K562 (cell line): ENCODE results near the gene AGMO. TPM values are rescaled to one million over a fixed set of nuclear protein-coding genes. Genes with fewer than 3 reads are reported as not detected.

Experiments
- ATAC-seq: fragments of 200-7000 bp; cut with Tn5 transposase; 3 replicates; pipeline ENCODE4 v1.9.1; 2020; ENCODE audit warnings: moderate library complexity
- BruUV-seq: library from RNA; stranded (reverse); fragments of 400-500 nt; replicated peaks from 2 replicates; lab custom pipeline; 2021; lab: Mats Ljungman, UMichigan
- CTCF ChIA-PET: fragments of 300-600 bp; formaldehyde crosslinking; extraction: SDS; loops from one replicate; lab custom pipeline; 2021; ENCODE audit warnings: low intra/inter-chr PET ratio; lab: Yijun Ruan, JAX
- POLR2A ChIA-PET: fragments of 300-600, 350-650 bp; sonication (Branson Sonifier 250); formaldehyde crosslinking; extraction: SDS; loops from one replicate; lab custom pipeline; 2021; ENCODE audit warnings: antibody characterized with exemption, inconsistent platforms; lab: Yijun Ruan, JAX
- DNase-seq, 4 experiments: peaks; one replicate each; pipeline versions ENCODE4 v3.0.0 to v3.0.0-alpha.2; 2011 to 2018; ENCODE audit warnings: low spot score in 3 of 4, mixed read lengths in 3 of 4; ENCODE audit errors: extremely low read depth in 1 of 4
- FAIRE-seq: peaks from 2 replicates; lab custom pipeline; 2011; peaks lifted over from hg19 to GRCh38; lab: Jason Lieb, UNC
- H2AFZ ChIP-seq: 2 replicates; pipeline ENCODE4 v1.6.0; 2011; ENCODE audit warnings: low read depth, low read length, control low read depth, inconsistent platforms
- H3K27ac ChIP-seq: fragments of 200-600 bp; 3 replicates; pipeline ENCODE4 v1.8.0; 2011; ENCODE audit warnings: low read depth, mild to moderate bottlenecking, control low read depth, inconsistent platforms, low read length, moderate library complexity, mixed read lengths; ENCODE audit errors: extremely low read depth
- H3K27me3 ChIP-seq, 2 experiments: fragments of 300-600 bp in 1 of 2; 2 replicates in 1 of 2; 3 replicates in 1 of 2; pipeline versions ENCODE4 v1.6.0 to v1.8.0; 2011; ENCODE audit warnings: inconsistent platforms in 2 of 2, low read length in 2 of 2, mild to moderate bottlenecking in 1 of 2, mixed read lengths in 1 of 2, moderate library complexity in 1 of 2; ENCODE audit not compliant: control insufficient read depth in 2 of 2, insufficient read depth in 2 of 2
- H3K36me3 ChIP-seq: fragments of 300-600 bp; 3 replicates; pipeline ENCODE4 v1.8.0; 2011; ENCODE audit warnings: mild to moderate bottlenecking, low read length, inconsistent platforms; ENCODE audit not compliant: control insufficient read depth, insufficient read depth
- H3K4me1 ChIP-seq, 2 experiments: fragments of 200-600 bp in 1 of 2; replicated peaks in 1 of 2; 2 replicates in 1 of 2; 3 replicates in 1 of 2; pipeline versions ENCODE4 v1.5.1 to v1.8.0; 2011; ENCODE audit warnings: inconsistent platforms in 2 of 2, low read length in 2 of 2, mild to moderate bottlenecking in 1 of 2, mixed read lengths in 1 of 2, moderate library complexity in 1 of 2; ENCODE audit not compliant: control insufficient read depth in 2 of 2, insufficient read depth in 2 of 2
- H3K4me2 ChIP-seq: 2 replicates; pipeline ENCODE4 v1.6.1; 2011; ENCODE audit warnings: low read length, control low read depth, inconsistent platforms, mixed read lengths; ENCODE audit not compliant: insufficient read depth
- H3K4me3 ChIP-seq: fragments of 200-600 bp; sonication (generic), shearing (Covaris generic); 2 replicates; pipeline ENCODE4 v1.5.1; 2016; ENCODE audit warnings: control low read depth, inconsistent platforms
- H3K79me2 ChIP-seq: fragments of 200-600 bp; 3 replicates; pipeline ENCODE4 v1.8.0; 2011; ENCODE audit warnings: low read length, inconsistent platforms; ENCODE audit not compliant: control insufficient read depth, insufficient read depth
- H3K9ac ChIP-seq, 2 experiments: 2 replicates each; pipeline versions ENCODE4 v1.6.0 to v1.6.1; 2011; ENCODE audit warnings: low read depth in 2 of 2, low read length in 2 of 2, control low read depth in 1 of 2, inconsistent platforms in 1 of 2, mild to moderate bottlenecking in 1 of 2, mixed read lengths in 1 of 2; ENCODE audit not compliant: insufficient read depth in 1 of 2
- H3K9me1 ChIP-seq: one replicate; pipeline ENCODE4 v1.6.0; 2011; ENCODE audit warnings: inconsistent platforms, mild to moderate bottlenecking, low read length, moderate library complexity; ENCODE audit not compliant: control insufficient read depth, insufficient read depth
- H3K9me3 ChIP-seq: replicated peaks from 2 replicates; pipeline ENCODE4 v1.5.1; 2011; ENCODE audit warnings: low read depth, low read length, inconsistent platforms; ENCODE audit not compliant: control insufficient read depth, insufficient read depth
- H4K20me1 ChIP-seq: replicated peaks from 2 replicates; pipeline ENCODE4 v1.6.1; 2011; ENCODE audit warnings: low read length, inconsistent platforms, mixed read lengths; ENCODE audit not compliant: control insufficient read depth, insufficient read depth
- CCAR2 ChIP-seq: fragments of 200-400 bp; formaldehyde crosslinking; IDR thresholded peaks from 2 replicates; pipeline ENCODE4 v1.6.1; 2017; ENCODE audit warnings: mild to moderate bottlenecking, low read depth, low read length
- CHD2 ChIP-seq: IDR thresholded peaks from 2 replicates; pipeline ENCODE4 v1.6.1; 2011; ENCODE audit warnings: low read depth, low read length
- ESRRB ChIP-seq: fragments of 250-450 bp; sonication (Bioruptor Pico); IDR thresholded peaks from 2 replicates; pipeline ENCODE4 v1.5.0; 2020; ENCODE audit warnings: mild to moderate bottlenecking, moderate library complexity, borderline replicate concordance
- FOXJ3 ChIP-seq: sonication (generic); formaldehyde crosslinking; IDR thresholded peaks from 2 replicates; pipeline ENCODE4 v1.4.0; 2020; ENCODE audit warnings: mild to moderate bottlenecking, missing genetic modification reagents
- FOXM1 ChIP-seq, 2 experiments: fragments of 450-650 bp in 1 of 2; sonication (generic) in 1 of 2; formaldehyde crosslinking in 1 of 2; IDR thresholded peaks; 2 replicates each; pipeline versions ENCODE4 v1.6.1 to v1.9.0; 2017 to 2022; ENCODE audit warnings: low read depth in 2 of 2, mild to moderate bottlenecking in 2 of 2, missing genetic modification reagents in 1 of 2, moderate library complexity in 1 of 2
- HNRNPLL ChIP-seq: fragments of 200-400 bp; formaldehyde crosslinking; IDR thresholded peaks from 2 replicates; pipeline ENCODE4 v1.6.1; 2017; ENCODE audit warnings: low read length, low read depth, mild to moderate bottlenecking; ENCODE audit not compliant: poor library complexity, severe bottlenecking
- HSF4 ChIP-seq: fragments of 250-450 bp; sonication (Bioruptor Pico); IDR thresholded peaks from 2 replicates; pipeline ENCODE4 v2.1.2; 2022; ENCODE audit warnings: mild to moderate bottlenecking, moderate library complexity, borderline replicate concordance
- IRF1 ChIP-seq: sonication (generic); formaldehyde crosslinking; IDR thresholded peaks from 2 replicates; pipeline ENCODE4 v1.8.0; 2022; ENCODE audit warnings: missing genetic modification reagents, mild to moderate bottlenecking, borderline replicate concordance
- JUN ChIP-seq, 2 experiments: sonication (generic) in 1 of 2; formaldehyde crosslinking in 1 of 2; IDR thresholded peaks; 2 replicates each; pipeline versions ENCODE4 v1.6.1 to v1.8.0; 2012 to 2022; ENCODE audit warnings: borderline replicate concordance in 2 of 2, mild to moderate bottlenecking in 2 of 2, improper control_type of control experiment in 1 of 2, low read depth in 1 of 2, low read length in 1 of 2, missing genetic modification reagents in 1 of 2
- MXD1 ChIP-seq: fragments of 250-450 bp; sonication (Bioruptor Pico); IDR thresholded peaks from 2 replicates; pipeline ENCODE4 v1.8.0; 2021; ENCODE audit warnings: borderline replicate concordance, mild to moderate bottlenecking, moderate library complexity; ENCODE audit not compliant: poor library complexity, severe bottlenecking
- NR0B1 ChIP-seq: fragments of 450-650 bp; IDR thresholded peaks from one replicate; pipeline ENCODE4 v1.6.1; 2018; ENCODE audit warnings: mild to moderate bottlenecking, moderate library complexity; ENCODE audit not compliant: partially characterized antibody
- NR4A1 ChIP-seq, 2 experiments: fragments of 250-450 bp in 1 of 2; fragments of 450-650 bp in 1 of 2; sonication (Bioruptor Pico) in 1 of 2; IDR thresholded peaks; 2 replicates each; pipeline versions ENCODE4 v1.4.0 to v1.6.1; 2016 to 2020; ENCODE audit warnings: mild to moderate bottlenecking in 2 of 2, missing compliant biosample characterization in 1 of 2, missing genetic modification characterization in 1 of 2, moderate library complexity in 1 of 2
- POLR2H ChIP-seq: IDR thresholded peaks from 2 replicates; pipeline ENCODE4 v1.6.1; 2016; ENCODE audit warnings: missing genetic modification characterization, low read depth, mild to moderate bottlenecking, control low read depth, missing compliant biosample characterization, moderate library complexity
- RHOXF2B ChIP-seq: fragments of 250-450 bp; sonication (Bioruptor Pico); conservative IDR thresholded peaks from 2 replicates; pipeline ENCODE4 v1.5.1; 2021
- ZNF253 ChIP-seq: fragments of 250-450 bp; sonication (Bioruptor Pico); conservative IDR thresholded peaks from 2 replicates; pipeline ENCODE4 v1.6.1; 2021; ENCODE audit warnings: mild to moderate bottlenecking
- ZNF398 ChIP-seq: fragments of 250-450 bp; sonication (Bioruptor Pico); IDR thresholded peaks from 2 replicates; pipeline ENCODE4 v1.8.0; 2021; ENCODE audit warnings: moderate library complexity, mild to moderate bottlenecking, inconsistent platforms
- ZNF561 ChIP-seq: fragments of 450-650 bp; formaldehyde crosslinking; conservative IDR thresholded peaks from 2 replicates; pipeline ENCODE4 v1.4.0; 2020; ENCODE audit warnings: mild to moderate bottlenecking, moderate library complexity
- ZSCAN32 ChIP-seq: fragments of 450-650 bp; formaldehyde crosslinking; IDR thresholded peaks from 2 replicates; pipeline ENCODE4 v1.4.0; 2020; ENCODE audit warnings: mild to moderate bottlenecking, moderate library complexity
- WGBS: fragments of 100-300 bp; shearing (Covaris generic); methylation state at CpG from one replicate; pipeline ENCODE4 v1.1.6; 2016; ENCODE audit warnings: low coverage, mixed read lengths; ENCODE audit not compliant: insufficient coverage; ENCODE audit errors: missing lambda C conversion rate; 5-methylcytosine and 5-hydroxymethylcytosine counted together
- in situ Hi-C: fragments of 300-500 bp; cut with MboI; formaldehyde crosslinking; loops from 4 replicates; pipeline ENCODE4 v1.15.0; 2018; ENCODE audit warnings: inconsistent platforms, mixed read lengths
- intact Hi-C: fragments of 100-400 bp; cut with micrococcal nuclease; formaldehyde crosslinking; loops from 2 replicates; pipeline ENCODE4 v1.14.2; 2022
- polyA plus RNA-seq, 8 experiments: library from polyadenylated mRNA; depleted of rRNA in 4 of 8; stranded (reverse) in 5 of 8; unstranded in 3 of 8; fragments of >200 nt; fragmentation: Nextera tagmentation in 2 of 8; fragmentation: Illumina TruSeq in 1 of 8; extraction: Ambion mirVana in 2 of 8; extraction: Trizol in 1 of 8; gene quantifications; 2 replicates each; pipeline versions ENCODE4 v1.2.1 to v1.2.3, GENCODE V29; 2011 to 2014; ENCODE audit warnings: inconsistent platforms in 1 of 8, missing spikeins in 1 of 8
- total RNA-seq, 7 experiments: library from RNA; depleted of rRNA in 6 of 7; stranded (reverse); fragments of >200 nt in 6 of 7; fragmentation: Illumina TruSeq in 2 of 7; extraction: Trizol in 2 of 7; gene quantifications; 2 replicates each; pipeline versions ENCODE4 v1.2.1 to v1.2.3, GENCODE V29; 2011 to 2021; ENCODE audit warnings: low replicate concordance in 1 of 7

Gene AGMO
- total and polyA plus RNA-seq, 9 of the 15 experiments (the other 6 are each of a cell fraction or from before 2014, with no cell fraction given), result 0.30 to 1.4 (median 0.69) TPM; not detected in 1

- H3K4me3 ChIP-seq, result no peak overlapping the region
- 0% methylated on average over 3 of the region's 3 CpGs for WGBS
- no peak overlapping the region for H3K9ac ChIP-seq
- H3K79me2 ChIP-seq, result no peaks in the 10 kb centered on the region
- in situ Hi-C loops, result no loop called here
- no TSS peak for BruUV-seq
- DNase-seq (no peak), FAIRE-seq (no peak), ATAC-seq (no peak)
- H3K36me3 ChIP-seq, result no peaks in the 10 kb centered on the region
- H3K9me3 ChIP-seq, result no peaks in the 10 kb centered on the region; the same call in 1 of the 2 replicates
- CTCF ChIA-PET, result no interaction called here
- H3K4me1 ChIP-seq, result no peaks in the 10 kb centered on the region
- intact Hi-C loops, result no loop called here
- no peak overlapping the region for H2AFZ ChIP-seq
- no peak overlapping the region for H3K27ac ChIP-seq
- no peak overlapping the region for H3K4me2 ChIP-seq
- H4K20me1 ChIP-seq, result no peaks in the 10 kb centered on the region
- H3K9me1 ChIP-seq, result no peaks in the 10 kb centered on the region
- POLR2A ChIA-PET, result no interaction called here
- H3K27me3 ChIP-seq, result no peaks in the 10 kb centered on the region
- no peak for TF ChIP-seq JUN (IDR thresholded peaks at IDR 0.05; ENCODE audit: borderline replicate concordance, low read depth, low read length)
- TF ChIP-seq JUN (CRISPR knock-in tag; IDR thresholded peaks at IDR 0.05; ENCODE audit: borderline replicate concordance), result no peak
- no peak for TF ChIP-seq HNRNPLL
- no peak for TF ChIP-seq ZNF398 (CRISPR knock-in tag)
- TF ChIP-seq ZNF561 (CRISPR knock-in tag), result no peak
- no peak for TF ChIP-seq CHD2
- TF ChIP-seq FOXM1 (IDR thresholded peaks at IDR 0.05; ENCODE audit: low read depth), result no peak
- no peak for TF ChIP-seq FOXM1 (CRISPR knock-in tag; IDR thresholded peaks at IDR 0.05; ENCODE audit: low read depth)
- TF ChIP-seq RHOXF2B, result no peak
- TF ChIP-seq ZSCAN32 (CRISPR knock-in tag), result no peak
- TF ChIP-seq CCAR2, result no peak
- TF ChIP-seq POLR2H (tag), result no peak
- no peak for TF ChIP-seq HSF4 (CRISPR knock-in tag)
- TF ChIP-seq FOXJ3 (CRISPR knock-in tag), result no peak
- no peak for TF ChIP-seq MXD1 (CRISPR knock-in tag)
- TF ChIP-seq IRF1 (CRISPR knock-in tag), result no peak
- TF ChIP-seq ZNF253 (CRISPR knock-in tag), result no peak
- no peak for TF ChIP-seq NR4A1 (CRISPR knock-in tag; IDR thresholded peaks at IDR 0.05)
- no peak for TF ChIP-seq NR4A1 (tag; IDR thresholded peaks at IDR 0.05)
- TF ChIP-seq ESRRB (CRISPR knock-in tag), result no peak
- TF ChIP-seq NR0B1, result no peak
These were observed 72.0 kb downstream of the AGMO start for GRCh38 chr7:15489861-15490260.
